ENCODE measurements around the gene FBXO36. TPM values are rescaled to one million over a fixed set of nuclear protein-coding genes. Genes with fewer than 3 reads are reported as not detected.
A peak's percentile ranks its signal among the peaks of the same experiment; 100 is the strongest.

Gene FBXO36
- total RNA-seq, 1 experiment from 2014 or later: 3.1 TPM

- DNase-seq (ENCODE audit: low read depth): no peak
Observed at GRCh38 chr2:230048010-230048671, 125.8 kb downstream of the FBXO36 start.

GRCh38 chr2:230050136-230050535 lies 127.8 kb downstream of the FBXO36 start:
- no peak for DNase-seq (ENCODE audit: low read depth)

- no peak for DNase-seq (ENCODE audit: low read depth)
Observed at GRCh38 chr2:230052299-230052698, 130.0 kb downstream of the FBXO36 start.

- DNase-seq (ENCODE audit: low read depth): peak; percentile 47
Observed at GRCh38 chr2:230053753-230054478, 131.6 kb downstream of the FBXO36 start.

- DNase-seq (ENCODE audit: low read depth): no peak
Observed at GRCh38 chr2:230060672-230061293, 138.5 kb downstream of the FBXO36 start.

Other genes starting within 250 kb of the FBXO36 start
- gene DNER, start 207.9 kb upstream of the FBXO36 start, total RNA-seq (2014; rRNA removed): 2.8 and 3.5 TPM in 2 replicates
- 145 and 160 TPM in 2 replicates for gene TRIP12, start 494 bp upstream of the FBXO36 start, total RNA-seq (2014; rRNA removed)
- 0.11 TPM in 1 of 2 replicates, not detected in the other for gene SLC16A14, start 146.4 kb downstream of the FBXO36 start, total RNA-seq (2014; rRNA removed)

All from LHCN-M2 (cell line).